K562 (cell line): ENCODE measurements around the gene MSL3. TPM values are rescaled to one million over a fixed set of nuclear protein-coding genes. Genes with fewer than 3 reads are reported as not detected.

Source experiments
- ATAC-seq: fragments of 200-7000 bp; cut with Tn5 transposase; 3 replicates; pipeline ENCODE4 v1.9.1; 2020; ENCODE audit warnings: moderate library complexity
- BruUV-seq: library from RNA; stranded (reverse); fragments of 400-500 nt; replicated peaks from 2 replicates; lab custom pipeline; 2021; lab: Mats Ljungman, UMichigan
- CTCF ChIA-PET: fragments of 300-600 bp; formaldehyde crosslinking; extraction: SDS; loops from one replicate; lab custom pipeline; 2021; ENCODE audit warnings: low intra/inter-chr PET ratio; lab: Yijun Ruan, JAX
- POLR2A ChIA-PET: fragments of 300-600, 350-650 bp; sonication (Branson Sonifier 250); formaldehyde crosslinking; extraction: SDS; loops from one replicate; lab custom pipeline; 2021; ENCODE audit warnings: antibody characterized with exemption, inconsistent platforms; lab: Yijun Ruan, JAX
- DNase-seq, 4 experiments: peaks; one replicate each; pipeline versions ENCODE4 v3.0.0 to v3.0.0-alpha.2; 2011 to 2018; ENCODE audit warnings: low spot score in 3 of 4, mixed read lengths in 3 of 4; ENCODE audit errors: extremely low read depth in 1 of 4
- FAIRE-seq: peaks from 2 replicates; lab custom pipeline; 2011; peaks lifted over from hg19 to GRCh38; lab: Jason Lieb, UNC
- H2AFZ ChIP-seq: 2 replicates; pipeline ENCODE4 v1.6.0; 2011; ENCODE audit warnings: low read depth, low read length, control low read depth, inconsistent platforms
- H3K27ac ChIP-seq: fragments of 200-600 bp; 3 replicates; pipeline ENCODE4 v1.8.0; 2011; ENCODE audit warnings: low read depth, mild to moderate bottlenecking, control low read depth, inconsistent platforms, low read length, moderate library complexity, mixed read lengths; ENCODE audit errors: extremely low read depth
- H3K27me3 ChIP-seq, 2 experiments: fragments of 300-600 bp in 1 of 2; 2 replicates in 1 of 2; 3 replicates in 1 of 2; pipeline versions ENCODE4 v1.6.0 to v1.8.0; 2011; ENCODE audit warnings: inconsistent platforms in 2 of 2, low read length in 2 of 2, mild to moderate bottlenecking in 1 of 2, mixed read lengths in 1 of 2, moderate library complexity in 1 of 2; ENCODE audit not compliant: control insufficient read depth in 2 of 2, insufficient read depth in 2 of 2
- H3K36me3 ChIP-seq: fragments of 300-600 bp; 3 replicates; pipeline ENCODE4 v1.8.0; 2011; ENCODE audit warnings: mild to moderate bottlenecking, low read length, inconsistent platforms; ENCODE audit not compliant: control insufficient read depth, insufficient read depth
- H3K4me1 ChIP-seq, 2 experiments: fragments of 200-600 bp in 1 of 2; replicated peaks in 1 of 2; 2 replicates in 1 of 2; 3 replicates in 1 of 2; pipeline versions ENCODE4 v1.5.1 to v1.8.0; 2011; ENCODE audit warnings: inconsistent platforms in 2 of 2, low read length in 2 of 2, mild to moderate bottlenecking in 1 of 2, mixed read lengths in 1 of 2, moderate library complexity in 1 of 2; ENCODE audit not compliant: control insufficient read depth in 2 of 2, insufficient read depth in 2 of 2
- H3K4me2 ChIP-seq: 2 replicates; pipeline ENCODE4 v1.6.1; 2011; ENCODE audit warnings: low read length, control low read depth, inconsistent platforms, mixed read lengths; ENCODE audit not compliant: insufficient read depth
- H3K4me3 ChIP-seq: fragments of 200-600 bp; sonication (generic), shearing (Covaris generic); 2 replicates; pipeline ENCODE4 v1.5.1; 2016; ENCODE audit warnings: control low read depth, inconsistent platforms
- H3K79me2 ChIP-seq: fragments of 200-600 bp; 3 replicates; pipeline ENCODE4 v1.8.0; 2011; ENCODE audit warnings: low read length, inconsistent platforms; ENCODE audit not compliant: control insufficient read depth, insufficient read depth
- H3K9ac ChIP-seq, 2 experiments: 2 replicates each; pipeline versions ENCODE4 v1.6.0 to v1.6.1; 2011; ENCODE audit warnings: low read depth in 2 of 2, low read length in 2 of 2, control low read depth in 1 of 2, inconsistent platforms in 1 of 2, mild to moderate bottlenecking in 1 of 2, mixed read lengths in 1 of 2; ENCODE audit not compliant: insufficient read depth in 1 of 2
- H3K9me1 ChIP-seq: one replicate; pipeline ENCODE4 v1.6.0; 2011; ENCODE audit warnings: inconsistent platforms, mild to moderate bottlenecking, low read length, moderate library complexity; ENCODE audit not compliant: control insufficient read depth, insufficient read depth
- H3K9me3 ChIP-seq: replicated peaks from 2 replicates; pipeline ENCODE4 v1.5.1; 2011; ENCODE audit warnings: low read depth, low read length, inconsistent platforms; ENCODE audit not compliant: control insufficient read depth, insufficient read depth
- H4K20me1 ChIP-seq: replicated peaks from 2 replicates; pipeline ENCODE4 v1.6.1; 2011; ENCODE audit warnings: low read length, inconsistent platforms, mixed read lengths; ENCODE audit not compliant: control insufficient read depth, insufficient read depth
- ARID4B ChIP-seq: sonication (generic); formaldehyde crosslinking; IDR thresholded peaks from 2 replicates; pipeline ENCODE4 v1.8.0; 2022; ENCODE audit warnings: mild to moderate bottlenecking, missing genetic modification reagents
- BCL6 ChIP-seq: fragments of 250-450 bp; sonication (Bioruptor Pico); IDR thresholded peaks from 2 replicates; pipeline ENCODE4 v1.4.0; 2020
- CREB1 ChIP-seq, 2 experiments: sonication (generic) in 1 of 2; formaldehyde crosslinking in 1 of 2; IDR thresholded peaks; 2 replicates each; pipeline versions ENCODE4 v1.6.1 to v1.8.0; 2012 to 2022; ENCODE audit warnings: inconsistent platforms in 1 of 2, mild to moderate bottlenecking in 1 of 2, missing genetic modification reagents in 1 of 2, moderate library complexity in 1 of 2
- EP400 ChIP-seq: fragments of 450-650 bp; IDR thresholded peaks from 2 replicates; pipeline ENCODE4 v1.6.1; 2017; ENCODE audit warnings: antibody characterized with exemption, mild to moderate bottlenecking, moderate library complexity
- FOXP1 ChIP-seq: sonication (generic); formaldehyde crosslinking; IDR thresholded peaks from 2 replicates; pipeline ENCODE4 v1.8.0; 2022; ENCODE audit warnings: mild to moderate bottlenecking, missing genetic modification reagents
- HCFC1 ChIP-seq: IDR thresholded peaks from 2 replicates; pipeline ENCODE4 v1.6.1; 2012; ENCODE audit warnings: low read depth, low read length, improper control_type of control experiment
- HDAC1 ChIP-seq, 2 experiments: fragments of 450-650 bp; IDR thresholded peaks; 2 replicates each; pipeline ENCODE4 v1.6.1; 2016 to 2017; ENCODE audit warnings: inconsistent platforms in 1 of 2, mild to moderate bottlenecking in 1 of 2, moderate library complexity in 1 of 2
- MAX ChIP-seq: sonication (generic); formaldehyde crosslinking; IDR thresholded peaks from 2 replicates; pipeline ENCODE4 v1.9.0; 2022; ENCODE audit warnings: mild to moderate bottlenecking, missing genetic modification reagents
- POLR2H ChIP-seq: IDR thresholded peaks from 2 replicates; pipeline ENCODE4 v1.6.1; 2016; ENCODE audit warnings: missing genetic modification characterization, low read depth, mild to moderate bottlenecking, control low read depth, missing compliant biosample characterization, moderate library complexity
- RBFOX2 ChIP-seq: fragments of 200-400 bp; formaldehyde crosslinking; IDR thresholded peaks from 2 replicates; pipeline ENCODE4 v1.6.1; 2017; ENCODE audit warnings: low read depth, mild to moderate bottlenecking, low read length, moderate library complexity
- SPI1 ChIP-seq: IDR thresholded peaks from 2 replicates; pipeline ENCODE4 v1.6.1; 2011; ENCODE audit warnings: low read depth, low read length, control low read depth, borderline replicate concordance
- TAF1 ChIP-seq: IDR thresholded peaks from 2 replicates; pipeline ENCODE4 v1.6.1; 2011; ENCODE audit warnings: mild to moderate bottlenecking, low read length, moderate library complexity; ENCODE audit not compliant: insufficient read depth, control insufficient read depth, severe bottlenecking; ENCODE audit errors: extremely low read depth
- VEZF1 ChIP-seq: fragments of 200-800 bp; sonication (Bioruptor generic); IDR thresholded peaks from 2 replicates; pipeline ENCODE4 v1.6.1; 2017; ENCODE audit warnings: missing genetic modification characterization, missing compliant biosample characterization
- ZNF239 ChIP-seq: fragments of 250-450 bp; sonication (Bioruptor Pico); IDR thresholded peaks from 2 replicates; pipeline ENCODE4 v1.4.0; 2020; ENCODE audit warnings: mild to moderate bottlenecking
- WGBS: fragments of 100-300 bp; shearing (Covaris generic); methylation state at CpG from one replicate; pipeline ENCODE4 v1.1.6; 2016; ENCODE audit warnings: low coverage, mixed read lengths; ENCODE audit not compliant: insufficient coverage; ENCODE audit errors: missing lambda C conversion rate; 5-methylcytosine and 5-hydroxymethylcytosine counted together
- in situ Hi-C: fragments of 300-500 bp; cut with MboI; formaldehyde crosslinking; loops from 4 replicates; pipeline ENCODE4 v1.15.0; 2018; ENCODE audit warnings: inconsistent platforms, mixed read lengths
- intact Hi-C: fragments of 100-400 bp; cut with micrococcal nuclease; formaldehyde crosslinking; loops from 2 replicates; pipeline ENCODE4 v1.14.2; 2022
- polyA plus RNA-seq, 8 experiments: library from polyadenylated mRNA; depleted of rRNA in 4 of 8; stranded (reverse) in 5 of 8; unstranded in 3 of 8; fragments of >200 nt; fragmentation: Nextera tagmentation in 2 of 8; fragmentation: Illumina TruSeq in 1 of 8; extraction: Ambion mirVana in 2 of 8; extraction: Trizol in 1 of 8; gene quantifications; 2 replicates each; pipeline versions ENCODE4 v1.2.1 to v1.2.3, GENCODE V29; 2011 to 2014; ENCODE audit warnings: inconsistent platforms in 1 of 8, missing spikeins in 1 of 8
- total RNA-seq, 7 experiments: library from RNA; depleted of rRNA in 6 of 7; stranded (reverse); fragments of >200 nt in 6 of 7; fragmentation: Illumina TruSeq in 2 of 7; extraction: Trizol in 2 of 7; gene quantifications; 2 replicates each; pipeline versions ENCODE4 v1.2.1 to v1.2.3, GENCODE V29; 2011 to 2021; ENCODE audit warnings: low replicate concordance in 1 of 7

The MSL3 gene
- total and polyA plus RNA-seq, 9 of the 15 experiments (the other 6 are each of a cell fraction or from before 2014, with no cell fraction given) = 21.3 to 39.9 (median 27.1) TPM

- no peaks in the 10 kb centered on the region for H3K9me3 ChIP-seq
- in situ Hi-C loops = loop anchor here (25.0 kb wide), 2 partner anchors 371 to 1571 kb away; no protein-coding TSS in a partner anchor
- TF ChIP-seq RBFOX2 (peak; percentile 46; the same call in 1 of the 2 replicates), EP400 (peak; percentile 14; the same call in 1 of the 2 replicates), SPI1 (peak; percentile 77), ZNF239 (CRISPR knock-in tag) (no peak), MAX (CRISPR knock-in tag) (peak; percentile 49), HCFC1 (0 out of 2 replicates have a peak, but pooled peaks have one; percentile 29), BCL6 (no peak), TAF1 (peak; percentile 30), CREB1 (IDR thresholded peaks at IDR 0.05) (no peak), CREB1 (CRISPR knock-in tag; IDR thresholded peaks at IDR 0.05) (0 out of 2 replicates have a peak, but pooled peaks have one; percentile 42), HDAC1 (IDR thresholded peaks at IDR 0.05) (peak in 1 of 2 experiments; percentile 78; a peak in 1 of 4 replicates), ARID4B (CRISPR knock-in tag) (peak; percentile 80), VEZF1 (CRISPR knock-in tag) (peak; percentile 86; the same call in 1 of the 2 replicates), FOXP1 (CRISPR knock-in tag) (0 out of 2 replicates have a peak, but pooled peaks have one; percentile 23), POLR2H (no peak)
Observed at GRCh38 chrX:11758400-11759171, 549 bp downstream of the MSL3 start.

More at GRCh38 chrX:11758400-11759171, 549 bp downstream of the MSL3 start:
- Histone ChIP-seq H3K4me1 (peaks cover 6% of the 10 kb centered on the region in 2 experiments; a peak in 4 of 5 replicates), H3K4me3 (peak overlapping the region; percentile 79), H3K9ac (peak overlapping the region; percentile 82 to 99), H3K4me2 (peak overlapping the region; percentile 92), H3K27me3 (no peaks in the 10 kb centered on the region), H2AFZ (peak overlapping the region; percentile 77), H3K27ac (peak overlapping the region; percentile 74), H3K79me2 (peaks cover 19% of the 10 kb centered on the region), H3K36me3 (peaks cover 29% of the 10 kb centered on the region), H4K20me1 (no peaks in the 10 kb centered on the region), H3K9me1 (no peaks in the 10 kb centered on the region)
- WGBS = 0% methylated on average over 28 of the region's 66 CpGs
- BruUV-seq = no TSS peak
- DNase-seq (peak; percentile 82 to 92 (median 86)), FAIRE-seq (peak; percentile 11), ATAC-seq (peak; percentile 83)
- intact Hi-C loops = loop anchor here (5.0 kb wide), 1 partner anchor 226 kb away; no protein-coding TSS in a partner anchor
- ChIA-PET CTCF (interaction anchor here (2.5 kb wide), 1 partner anchor 225 kb away, joined by 14 read pairs; no protein-coding TSS in a partner anchor), POLR2A (interaction anchor here (0.6 to 1.0 kb wide), 2 partner anchors 23 to 34 kb away, joined by 3 read pairs; no protein-coding TSS in a partner anchor)
